ENCODE data around the gene ICAM4.
A peak's percentile ranks its signal among the peaks of the same experiment; 100 is the strongest.

Gene ICAM4

DNA sequence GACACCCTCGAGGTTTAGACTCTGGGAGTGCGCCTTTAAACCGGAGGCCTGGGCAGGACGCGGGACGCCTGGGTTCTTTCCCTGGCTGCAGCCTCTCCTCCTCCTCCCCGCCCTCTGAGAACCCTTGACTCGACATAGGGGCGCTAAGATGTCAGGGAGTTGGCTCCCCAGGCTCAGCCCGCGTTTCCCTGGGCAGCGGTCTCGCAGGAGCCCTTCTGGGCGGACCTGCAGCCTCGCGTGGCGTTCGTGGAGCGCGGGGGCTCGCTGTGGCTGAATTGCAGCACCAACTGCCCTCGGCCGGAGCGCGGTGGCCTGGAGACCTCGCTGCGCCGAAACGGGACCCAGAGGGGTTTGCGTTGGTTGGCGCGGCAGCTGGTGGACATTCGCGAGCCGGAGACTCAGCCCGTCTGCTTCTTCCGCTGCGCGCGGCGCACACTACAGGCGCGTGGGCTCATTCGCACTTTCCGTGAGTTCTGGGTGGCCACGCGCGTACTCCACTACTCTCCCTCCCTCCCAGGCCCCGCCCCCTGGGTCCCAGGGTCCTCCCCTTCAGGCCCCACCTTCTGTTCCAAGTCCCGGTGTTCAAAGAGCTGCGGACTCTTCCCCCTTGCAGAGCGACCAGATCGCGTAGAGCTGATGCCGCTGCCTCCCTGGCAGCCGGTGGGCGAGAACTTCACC lies 4.3 kb downstream of the ICAM4 start:
- H3K36me3 ChIP-seq (replicated peaks; ENCODE audit: low read depth, low read length) = peaks cover 25% of the 10 kb centered on the region
- TF ChIP-seq EZH2phosphoT487 (IDR thresholded peaks at IDR 0.05; ENCODE audit: low read depth) = no peak
- TF ChIP-seq, protein P1, sequence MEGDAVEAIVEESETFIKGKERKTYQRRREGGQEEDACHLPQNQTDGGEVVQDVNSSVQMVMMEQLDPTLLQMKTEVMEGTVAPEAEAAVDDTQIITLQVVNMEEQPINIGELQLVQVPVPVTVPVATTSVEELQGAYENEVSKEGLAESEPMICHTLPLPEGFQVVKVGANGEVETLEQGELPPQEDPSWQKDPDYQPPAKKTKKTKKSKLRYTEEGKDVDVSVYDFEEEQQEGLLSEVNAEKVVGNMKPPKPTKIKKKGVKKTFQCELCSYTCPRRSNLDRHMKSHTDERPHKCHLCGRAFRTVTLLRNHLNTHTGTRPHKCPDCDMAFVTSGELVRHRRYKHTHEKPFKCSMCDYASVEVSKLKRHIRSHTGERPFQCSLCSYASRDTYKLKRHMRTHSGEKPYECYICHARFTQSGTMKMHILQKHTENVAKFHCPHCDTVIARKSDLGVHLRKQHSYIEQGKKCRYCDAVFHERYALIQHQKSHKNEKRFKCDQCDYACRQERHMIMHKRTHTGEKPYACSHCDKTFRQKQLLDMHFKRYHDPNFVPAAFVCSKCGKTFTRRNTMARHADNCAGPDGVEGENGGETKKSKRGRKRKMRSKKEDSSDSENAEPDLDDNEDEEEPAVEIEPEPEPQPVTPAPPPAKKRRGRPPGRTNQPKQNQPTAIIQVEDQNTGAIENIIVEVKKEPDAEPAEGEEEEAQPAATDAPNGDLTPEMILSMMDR (IDR thresholded peaks at IDR 0.05; ENCODE audit: low read depth, low read length) = no peak
- H3K4me1 ChIP-seq (ENCODE audit: low read length) = peaks cover 5% of the 10 kb centered on the region
- H3K9ac ChIP-seq (ENCODE audit: low read length) = no peak overlapping the region; the same call in 1 of the 2 replicates
- no peaks in the 10 kb centered on the region for H3K9me3 ChIP-seq (ENCODE audit: insufficient read depth, low read length)
- peak overlapping the region; percentile 75 for H3K4me2 ChIP-seq (ENCODE audit: low read length)
- no peaks in the 10 kb centered on the region for H3K79me2 ChIP-seq (ENCODE audit: low read length)
- no peak overlapping the region for H3K27ac ChIP-seq (ENCODE audit: low read length)
- H3K4me3 ChIP-seq (ENCODE audit: low read length) = peak overlapping the region; percentile 77
- H2AFZ ChIP-seq (ENCODE audit: low read depth, low read length) = no peak overlapping the region
- peaks cover 12% of the 10 kb centered on the region for H4K20me1 ChIP-seq (ENCODE audit: insufficient read depth, low read length)
- H3K27me3 ChIP-seq (ENCODE audit: low read depth, low read length) = no peaks in the 10 kb centered on the region

DNA sequence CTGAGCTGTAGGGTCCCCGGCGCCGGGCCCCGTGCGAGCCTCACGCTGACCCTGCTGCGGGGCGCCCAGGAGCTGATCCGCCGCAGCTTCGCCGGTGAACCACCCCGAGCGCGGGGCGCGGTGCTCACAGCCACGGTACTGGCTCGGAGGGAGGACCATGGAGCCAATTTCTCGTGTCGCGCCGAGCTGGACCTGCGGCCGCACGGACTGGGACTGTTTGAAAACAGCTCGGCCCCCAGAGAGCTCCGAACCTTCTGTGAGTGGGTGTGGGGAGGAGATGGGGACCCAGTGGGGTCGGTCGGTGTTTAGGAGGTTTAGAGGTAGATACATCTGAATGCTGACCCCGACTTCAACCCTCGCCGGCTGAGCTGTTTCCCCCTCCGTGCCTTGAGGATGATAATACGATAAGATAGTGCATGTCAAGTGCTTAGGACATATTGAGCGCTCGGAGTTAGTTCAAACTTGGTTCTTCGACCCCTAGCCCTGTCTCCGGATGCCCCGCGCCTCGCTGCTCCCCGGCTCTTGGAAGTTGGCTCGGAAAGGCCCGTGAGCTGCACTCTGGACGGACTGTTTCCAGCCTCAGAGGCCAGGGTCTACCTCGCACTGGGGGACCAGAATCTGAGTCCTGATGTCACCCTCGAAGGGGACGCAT lies 4.9 kb downstream of the ICAM4 start:
- H4K20me1 ChIP-seq (ENCODE audit: insufficient read depth, low read length) = peaks cover 5% of the 10 kb centered on the region
- H3K4me3 ChIP-seq (ENCODE audit: low read length) = peak overlapping the region; percentile 77
- no peak overlapping the region for H3K9ac ChIP-seq (ENCODE audit: low read length)
- peaks cover 20% of the 10 kb centered on the region for H3K36me3 ChIP-seq (replicated peaks; ENCODE audit: low read depth, low read length)
- no peak overlapping the region for H3K27ac ChIP-seq (ENCODE audit: low read length)
- H3K27me3 ChIP-seq (ENCODE audit: low read depth, low read length) = no peaks in the 10 kb centered on the region
- H3K9me3 ChIP-seq (ENCODE audit: insufficient read depth, low read length) = no peaks in the 10 kb centered on the region
- H3K4me2 ChIP-seq (ENCODE audit: low read length) = peak overlapping the region; percentile 75
- no peak overlapping the region for H2AFZ ChIP-seq (ENCODE audit: low read depth, low read length)
- TF ChIP-seq, protein P1 (IDR thresholded peaks at IDR 0.05; ENCODE audit: low read depth, low read length) = no peak
- no peak for TF ChIP-seq EZH2phosphoT487 (IDR thresholded peaks at IDR 0.05; ENCODE audit: low read depth)
- peaks cover 5% of the 10 kb centered on the region for H3K4me1 ChIP-seq (ENCODE audit: low read length)
- no peaks in the 10 kb centered on the region for H3K79me2 ChIP-seq (ENCODE audit: low read length)

DNA sequence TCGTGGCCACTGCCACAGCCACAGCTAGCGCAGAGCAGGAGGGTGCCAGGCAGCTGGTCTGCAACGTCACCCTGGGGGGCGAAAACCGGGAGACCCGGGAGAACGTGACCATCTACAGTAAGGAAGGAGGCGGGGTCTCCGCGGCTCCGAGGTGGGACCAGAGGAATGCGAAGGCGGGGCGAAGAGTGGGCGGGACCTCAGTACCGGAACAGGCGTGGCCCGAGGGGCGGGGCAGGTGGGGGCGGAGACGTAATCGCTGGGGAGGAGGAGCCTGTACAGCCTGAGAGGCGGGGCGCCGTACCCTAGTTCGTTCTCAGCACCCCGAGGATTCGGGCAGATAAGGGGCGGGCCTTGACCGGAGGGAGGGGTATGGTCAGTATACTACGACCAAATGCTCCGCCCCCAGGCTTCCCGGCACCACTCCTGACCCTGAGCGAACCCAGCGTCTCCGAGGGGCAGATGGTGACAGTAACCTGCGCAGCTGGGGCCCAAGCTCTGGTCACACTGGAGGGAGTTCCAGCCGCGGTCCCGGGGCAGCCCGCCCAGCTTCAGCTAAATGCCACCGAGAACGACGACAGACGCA lies 5.5 kb downstream of the ICAM4 start:
- TF ChIP-seq EZH2phosphoT487 (IDR thresholded peaks at IDR 0.05; ENCODE audit: low read depth) = no peak
- TF ChIP-seq, protein P1 (IDR thresholded peaks at IDR 0.05; ENCODE audit: low read depth, low read length) = no peak
- Histone ChIP-seq H3K79me2 (ENCODE audit: low read length) (no peaks in the 10 kb centered on the region), H3K9me3 (ENCODE audit: insufficient read depth, low read length) (no peaks in the 10 kb centered on the region), H2AFZ (ENCODE audit: low read depth, low read length) (no peak overlapping the region), H3K4me2 (ENCODE audit: low read length) (no peak overlapping the region), H3K36me3 (replicated peaks; ENCODE audit: low read depth, low read length) (peaks cover 15% of the 10 kb centered on the region), H3K27ac (ENCODE audit: low read length) (no peak overlapping the region), H3K9ac (ENCODE audit: low read length) (no peak overlapping the region), H3K27me3 (ENCODE audit: low read depth, low read length) (no peaks in the 10 kb centered on the region), H4K20me1 (ENCODE audit: insufficient read depth, low read length) (no peaks in the 10 kb centered on the region), H3K4me1 (ENCODE audit: low read length) (peaks cover 5% of the 10 kb centered on the region), H3K4me3 (ENCODE audit: low read length) (no peak overlapping the region)

Data from OCI-LY3 (cell line).